Measurements from ENCODE around the gene MYL5.
"Not testable (repeated sequence)": the region's sequence is repeated elsewhere in the genome, so short reads cannot be mapped to it uniquely, and the experiment has no call there.

Gene MYL5

DNA sequence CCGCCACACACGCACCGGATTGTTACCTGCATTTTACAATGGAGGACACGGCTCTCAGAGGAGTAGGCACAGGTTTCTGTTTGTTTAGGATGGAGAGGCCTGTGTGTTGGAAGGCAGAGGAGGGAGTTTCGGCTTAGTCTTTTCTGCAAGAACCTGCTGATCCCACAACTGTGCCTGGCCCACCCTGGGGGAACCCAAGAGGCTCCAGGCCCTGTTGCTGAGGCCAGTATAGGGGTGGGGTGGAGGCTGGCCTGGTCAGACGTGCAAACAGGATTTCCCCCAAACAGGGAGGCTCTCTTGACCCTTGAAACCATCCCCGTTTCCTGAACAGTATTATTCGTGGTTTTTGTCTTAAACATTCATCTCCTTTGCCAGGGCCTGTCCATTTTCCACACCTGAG, 15.4 kb downstream of the MYL5 start:
- TF ChIP-seq, protein P1, sequence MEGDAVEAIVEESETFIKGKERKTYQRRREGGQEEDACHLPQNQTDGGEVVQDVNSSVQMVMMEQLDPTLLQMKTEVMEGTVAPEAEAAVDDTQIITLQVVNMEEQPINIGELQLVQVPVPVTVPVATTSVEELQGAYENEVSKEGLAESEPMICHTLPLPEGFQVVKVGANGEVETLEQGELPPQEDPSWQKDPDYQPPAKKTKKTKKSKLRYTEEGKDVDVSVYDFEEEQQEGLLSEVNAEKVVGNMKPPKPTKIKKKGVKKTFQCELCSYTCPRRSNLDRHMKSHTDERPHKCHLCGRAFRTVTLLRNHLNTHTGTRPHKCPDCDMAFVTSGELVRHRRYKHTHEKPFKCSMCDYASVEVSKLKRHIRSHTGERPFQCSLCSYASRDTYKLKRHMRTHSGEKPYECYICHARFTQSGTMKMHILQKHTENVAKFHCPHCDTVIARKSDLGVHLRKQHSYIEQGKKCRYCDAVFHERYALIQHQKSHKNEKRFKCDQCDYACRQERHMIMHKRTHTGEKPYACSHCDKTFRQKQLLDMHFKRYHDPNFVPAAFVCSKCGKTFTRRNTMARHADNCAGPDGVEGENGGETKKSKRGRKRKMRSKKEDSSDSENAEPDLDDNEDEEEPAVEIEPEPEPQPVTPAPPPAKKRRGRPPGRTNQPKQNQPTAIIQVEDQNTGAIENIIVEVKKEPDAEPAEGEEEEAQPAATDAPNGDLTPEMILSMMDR (IDR thresholded peaks at IDR 0.05; ENCODE audit: borderline replicate concordance, insufficient read depth, low read depth, low read length) = no peak
- no peak overlapping the region for H3K4me3 ChIP-seq (ENCODE audit: low read depth, low read length)

DNA sequence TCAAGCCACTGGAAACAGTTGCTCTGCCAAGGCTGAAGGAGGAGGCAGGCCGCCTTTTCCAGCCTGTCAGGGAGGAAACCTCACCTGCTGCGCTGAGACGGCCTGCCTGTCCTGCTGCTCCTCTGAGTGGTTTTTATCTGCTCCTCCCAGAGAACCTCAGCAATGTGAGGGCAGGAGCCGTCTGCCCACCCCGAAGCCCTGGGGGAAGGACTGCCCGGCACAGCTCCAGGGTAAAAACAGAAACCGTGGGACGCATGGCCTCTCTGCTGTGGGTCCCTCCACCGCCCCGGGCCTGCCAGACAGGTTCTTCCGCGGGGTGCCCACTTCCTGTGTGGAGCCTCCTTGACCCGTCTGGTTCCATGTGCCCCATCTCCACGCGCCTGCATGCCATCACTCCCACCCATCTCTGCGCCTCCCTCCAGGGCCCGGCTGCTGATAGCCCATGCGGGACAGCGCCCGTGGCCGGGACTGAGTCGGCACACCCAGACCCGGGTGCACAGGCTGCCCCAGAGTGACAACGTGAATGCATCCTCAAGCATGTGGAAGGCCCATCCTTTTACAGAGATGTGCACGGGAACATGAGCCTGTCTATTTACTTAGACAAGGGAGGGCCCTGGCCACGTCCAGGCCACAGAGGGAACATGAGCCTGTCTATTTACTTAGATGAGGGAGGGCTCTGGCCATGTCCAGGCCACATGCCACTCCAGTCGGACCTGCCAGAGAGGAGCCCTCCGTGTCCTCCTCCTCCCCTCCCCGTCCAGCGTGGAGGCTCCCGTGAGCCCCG, 18.6 kb downstream of the MYL5 start:
- no peak overlapping the region for H3K4me3 ChIP-seq (ENCODE audit: low read depth, low read length)
- TF ChIP-seq, protein P1 (IDR thresholded peaks at IDR 0.05; ENCODE audit: borderline replicate concordance, insufficient read depth, low read depth, low read length) = no peak

DNA sequence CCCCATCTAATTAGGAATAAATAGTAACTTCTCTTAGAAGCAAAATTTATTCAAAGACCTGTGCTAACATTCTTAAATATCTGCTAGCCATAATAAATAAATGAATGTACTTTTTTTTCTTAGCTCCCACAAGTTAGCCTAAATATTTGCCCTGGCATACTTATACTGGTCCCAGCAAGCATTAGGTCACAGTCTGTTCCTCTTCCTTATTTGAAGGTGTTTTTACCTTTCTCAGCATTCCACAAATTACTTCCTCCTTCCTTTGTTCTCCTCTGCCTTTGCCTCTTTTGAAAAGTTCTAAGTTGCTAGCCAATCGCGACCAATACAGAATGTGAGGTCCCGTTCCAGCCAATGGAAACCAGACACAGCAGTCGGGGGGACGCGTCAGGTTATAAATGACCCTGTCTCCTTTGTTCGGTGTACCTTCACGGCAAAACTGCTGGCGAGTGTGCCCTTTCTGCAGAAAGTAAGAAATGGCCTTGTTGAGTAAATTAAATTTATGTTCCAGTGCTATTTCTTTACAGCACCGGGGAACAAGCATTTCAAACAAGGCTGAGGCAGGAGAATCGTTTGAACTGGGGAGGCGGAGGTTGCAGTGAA, 20.1 kb downstream of the MYL5 start:
- H3K4me3 ChIP-seq (ENCODE audit: low read depth, low read length) = not testable (repeated sequence)

DNA sequence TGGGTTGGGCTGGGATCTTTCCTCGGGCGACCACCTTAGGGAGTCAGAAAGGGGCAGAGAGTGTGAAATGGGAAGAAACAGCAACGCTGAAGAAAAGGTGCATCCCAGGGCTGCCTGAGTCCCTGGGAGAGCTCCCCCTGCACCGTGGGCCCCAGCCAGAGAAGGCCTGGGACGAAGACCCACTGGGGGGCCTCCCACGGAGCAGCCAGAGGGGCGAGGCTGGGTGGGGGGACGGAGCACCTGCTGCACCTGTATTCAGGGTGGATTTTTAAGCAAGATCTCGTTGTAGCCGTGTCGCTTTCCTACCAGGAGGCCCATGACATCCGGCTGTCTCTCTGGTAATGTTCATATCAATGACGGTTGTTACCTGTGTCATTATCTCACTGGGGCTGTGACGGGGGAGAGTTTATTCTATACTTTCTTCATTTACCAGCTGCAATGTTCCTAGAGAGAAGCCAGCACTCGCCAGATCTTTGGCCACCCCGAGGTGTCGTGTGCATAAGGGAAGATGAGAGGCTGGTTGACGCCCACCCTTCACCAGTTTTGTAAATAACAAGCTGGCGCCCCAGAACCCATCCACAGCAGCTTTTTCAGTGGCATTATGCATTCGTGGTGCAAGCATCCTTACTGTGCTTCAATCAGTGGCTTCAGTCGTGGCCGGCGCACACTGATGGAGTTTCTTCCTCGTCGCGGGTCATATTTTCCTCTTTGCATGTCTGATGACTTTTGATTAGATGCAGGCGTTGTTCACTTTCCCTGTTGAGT, 25.7 kb downstream of the MYL5 start:
- no peak overlapping the region for H3K4me3 ChIP-seq (ENCODE audit: low read depth, low read length)
- TF ChIP-seq, protein P1 (IDR thresholded peaks at IDR 0.05; ENCODE audit: borderline replicate concordance, insufficient read depth, low read depth, low read length) = no peak

DNA sequence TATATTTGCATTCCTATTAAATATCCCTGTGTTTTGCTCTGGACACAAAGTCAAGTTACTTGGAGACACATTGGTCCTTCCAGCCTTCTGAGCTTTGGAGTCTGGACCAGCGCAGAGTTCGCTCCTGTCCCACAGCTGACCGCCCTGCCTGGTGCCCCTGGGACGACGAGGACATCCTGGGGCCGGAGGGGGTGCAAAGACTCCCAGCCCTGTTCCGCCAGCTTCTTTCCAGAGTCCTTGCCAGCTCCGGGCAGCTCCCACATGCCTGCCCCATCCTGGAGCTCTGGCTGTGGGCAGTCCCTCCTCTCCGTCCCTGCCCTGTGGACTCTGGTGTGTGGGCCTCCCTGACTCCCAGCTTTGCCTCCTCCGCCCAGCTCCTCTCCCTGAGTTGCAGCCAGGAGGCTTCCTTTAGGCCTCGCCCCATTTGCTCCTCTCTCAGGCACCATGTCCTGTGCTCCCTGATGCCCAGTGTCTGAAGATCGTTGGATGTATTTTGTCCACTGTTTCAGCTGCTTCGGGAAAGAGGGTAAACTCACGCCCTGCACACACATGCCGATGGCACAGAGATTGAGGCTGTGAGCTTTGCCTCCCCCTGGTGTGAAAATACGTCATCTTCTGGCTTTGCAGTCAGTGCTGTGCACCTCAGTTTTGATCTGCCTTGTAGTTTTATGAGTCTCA, 26.4 kb downstream of the MYL5 start:
- TF ChIP-seq, protein P1 (IDR thresholded peaks at IDR 0.05; ENCODE audit: borderline replicate concordance, insufficient read depth, low read depth, low read length) = no peak
- H3K4me3 ChIP-seq (ENCODE audit: low read depth, low read length) = no peak overlapping the region

DNA sequence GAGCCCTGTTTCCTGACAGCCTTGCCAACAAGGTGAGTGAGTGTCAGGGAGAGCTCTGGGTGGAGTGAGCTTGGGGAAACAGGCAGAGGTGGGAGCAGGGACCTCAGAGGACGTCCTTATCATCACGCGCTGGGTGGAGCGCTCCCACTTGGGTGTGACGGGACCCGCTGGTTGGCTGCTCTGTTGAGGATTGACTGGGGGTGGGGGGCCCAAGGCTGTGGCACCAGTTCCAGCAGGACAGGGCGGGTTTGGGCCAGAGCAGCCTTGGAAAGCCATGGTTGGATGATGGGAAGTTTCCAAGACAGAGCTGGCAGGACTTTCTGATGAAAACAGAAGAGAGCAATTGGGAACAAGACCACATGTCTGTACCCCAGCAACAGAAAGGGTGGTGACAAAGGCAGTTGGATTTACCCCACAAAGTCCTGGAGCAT, 28.3 kb downstream of the MYL5 start:
- TF ChIP-seq, protein P1 (IDR thresholded peaks at IDR 0.05; ENCODE audit: borderline replicate concordance, insufficient read depth, low read depth, low read length) = no peak
- H3K4me3 ChIP-seq (ENCODE audit: low read depth, low read length) = no peak overlapping the region
